HG03064 (cell line): ENCODE measurements around the gene MTMR1.

Source experiments
- ATAC-seq: cut with Tn5 transposase; IDR thresholded peaks from one replicate; pipeline ENCODE4 v1.9.1; 2021; ENCODE audit warnings: low read depth; ENCODE audit not compliant: unreplicated experiment

Gene MTMR1

GRCh38 chrX:150761819-150762216 is 68.6 kb downstream of the MTMR1 start:
- no peak for ATAC-seq

GRCh38 chrX:150762258-150763165 is 69.3 kb downstream of the MTMR1 start:
- no peak for ATAC-seq

GRCh38 chrX:150763303-150763797 is 70.2 kb downstream of the MTMR1 start:
- no peak for ATAC-seq

- ATAC-seq: no peak
Measured at GRCh38 chrX:150763810-150764209, 70.6 kb downstream of the MTMR1 start.

- ATAC-seq: no peak
Measured at GRCh38 chrX:150765237-150765636, 72.0 kb downstream of the MTMR1 start.

GRCh38 chrX:150765782-150766350 is 72.7 kb downstream of the MTMR1 start:
- no peak for ATAC-seq

GRCh38 chrX:150766351-150767044 is 73.3 kb downstream of the MTMR1 start:
- no peak for ATAC-seq

GRCh38 chrX:150767045-150767395 is 73.8 kb downstream of the MTMR1 start:
- ATAC-seq: no peak

- ATAC-seq: no peak
Measured at GRCh38 chrX:150767475-150768131, 74.4 kb downstream of the MTMR1 start.

- no peak for ATAC-seq
Measured at GRCh38 chrX:150768132-150768485, 74.9 kb downstream of the MTMR1 start.

GRCh38 chrX:150768580-150769190 is 75.5 kb downstream of the MTMR1 start:
- ATAC-seq: no peak

- ATAC-seq: no peak
Measured at GRCh38 chrX:150769408-150769807, 76.2 kb downstream of the MTMR1 start.

- ATAC-seq: no peak
Measured at GRCh38 chrX:150770623-150771022, 77.4 kb downstream of the MTMR1 start.

GRCh38 chrX:150771116-150771515 is 77.9 kb downstream of the MTMR1 start:
- ATAC-seq: no peak

- ATAC-seq: peak; percentile 73
Measured at GRCh38 chrX:150772150-150772970, 79.2 kb downstream of the MTMR1 start.

- ATAC-seq: no peak
Measured at GRCh38 chrX:150773117-150773516, 79.9 kb downstream of the MTMR1 start.

- no peak for ATAC-seq
Measured at GRCh38 chrX:150773634-150774033, 80.4 kb downstream of the MTMR1 start.

GRCh38 chrX:150774798-150775568 is 81.8 kb downstream of the MTMR1 start:
- ATAC-seq: no peak
